ENCODE measurements around the gene BCAP29.

BCAP29 gene

GRCh38 chr7:107667341-107667740 lies 87.3 kb downstream of the BCAP29 start:
- DNase-seq (ENCODE audit: low read depth), result no peak

- no peak for DNase-seq (ENCODE audit: low read depth)
Measured at GRCh38 chr7:107668296-107668695, 88.2 kb downstream of the BCAP29 start.
